B cell (primary cell): ENCODE data around the gene TEX35.

Experiments used
- EZH2 ChIP-seq: IDR thresholded peaks from 2 replicates; pipeline ENCODE4 v1.6.1; 2012; ENCODE audit warnings: borderline replicate concordance, low read depth, mild to moderate bottlenecking, moderate library complexity, low read length; ENCODE audit not compliant: insufficient read depth, poor library complexity, severe bottlenecking
- TF ChIP-seq, protein P1 (sequence below): fragments of 200-600 bp; IDR thresholded peaks from one replicate; pipeline ENCODE4 v1.8.0; 2022; ENCODE audit warnings: antibody characterized with exemption, mild to moderate bottlenecking

DNA sequence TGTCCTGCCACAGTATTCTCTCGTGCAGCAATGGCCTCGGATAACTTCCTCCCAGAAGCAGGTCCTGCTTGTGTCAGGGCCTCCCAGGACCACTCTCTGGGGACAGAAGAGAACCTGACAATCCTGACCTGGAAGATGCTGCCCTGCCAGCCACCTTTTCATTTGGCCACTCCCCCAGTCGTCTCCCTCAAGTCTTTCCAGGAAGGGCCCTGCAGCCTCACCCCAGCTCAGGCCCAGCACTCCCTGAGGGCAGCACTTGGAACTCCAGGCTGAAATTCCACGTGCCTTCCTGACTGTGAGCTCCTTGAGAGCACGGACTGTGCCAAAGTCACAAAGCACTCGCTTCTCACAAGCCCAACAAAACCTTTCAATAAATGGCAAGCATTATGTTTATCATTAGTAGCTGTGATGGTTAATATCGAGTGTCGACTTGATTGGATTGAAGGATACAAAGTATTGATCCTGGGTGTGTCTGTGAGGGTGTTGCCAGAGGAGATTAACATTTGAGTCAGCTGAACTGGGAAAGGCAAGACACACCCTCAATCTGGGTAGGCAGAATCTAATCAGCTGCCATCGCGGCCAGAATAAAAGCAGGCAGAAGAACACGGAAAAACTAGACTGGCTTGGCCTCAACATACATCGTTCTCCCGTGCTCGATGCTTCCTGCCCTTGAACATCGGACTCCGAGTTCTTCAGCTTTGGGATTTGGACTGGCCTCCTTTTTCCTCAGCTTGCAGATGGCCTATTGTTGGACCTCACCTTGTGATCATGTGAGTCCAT, 13.8 kb upstream of the TEX35 start:
- TF ChIP-seq, protein P1, sequence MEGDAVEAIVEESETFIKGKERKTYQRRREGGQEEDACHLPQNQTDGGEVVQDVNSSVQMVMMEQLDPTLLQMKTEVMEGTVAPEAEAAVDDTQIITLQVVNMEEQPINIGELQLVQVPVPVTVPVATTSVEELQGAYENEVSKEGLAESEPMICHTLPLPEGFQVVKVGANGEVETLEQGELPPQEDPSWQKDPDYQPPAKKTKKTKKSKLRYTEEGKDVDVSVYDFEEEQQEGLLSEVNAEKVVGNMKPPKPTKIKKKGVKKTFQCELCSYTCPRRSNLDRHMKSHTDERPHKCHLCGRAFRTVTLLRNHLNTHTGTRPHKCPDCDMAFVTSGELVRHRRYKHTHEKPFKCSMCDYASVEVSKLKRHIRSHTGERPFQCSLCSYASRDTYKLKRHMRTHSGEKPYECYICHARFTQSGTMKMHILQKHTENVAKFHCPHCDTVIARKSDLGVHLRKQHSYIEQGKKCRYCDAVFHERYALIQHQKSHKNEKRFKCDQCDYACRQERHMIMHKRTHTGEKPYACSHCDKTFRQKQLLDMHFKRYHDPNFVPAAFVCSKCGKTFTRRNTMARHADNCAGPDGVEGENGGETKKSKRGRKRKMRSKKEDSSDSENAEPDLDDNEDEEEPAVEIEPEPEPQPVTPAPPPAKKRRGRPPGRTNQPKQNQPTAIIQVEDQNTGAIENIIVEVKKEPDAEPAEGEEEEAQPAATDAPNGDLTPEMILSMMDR, result no peak
- TF ChIP-seq EZH2, result no peak
